Right cardiac atrium (tissue), 5 donors: ENCODE results near the gene DHX8. TPM values are rescaled to one million over a fixed set of nuclear protein-coding genes. Genes with fewer than 3 reads are reported as not detected.

Source experiments
- ATAC-seq, 2 donors: fragments of 200-7000 bp; cut with Tn5 transposase; one replicate each; pipeline versions ENCODE4 v1.8.0 to v1.9.1; 2020; ENCODE audit warnings: moderate library complexity in 2 of 2, mild to moderate bottlenecking in 1 of 2
- DNase-seq, 3 donors: peaks; one replicate each; pipeline ENCODE4 v3.0.0-alpha.2; 2020
- H3K27ac ChIP-seq: one replicate; pipeline ENCODE4 v1.5.1; 2013; ENCODE audit warnings: mild to moderate bottlenecking, low read length, control low read depth, moderate library complexity
- H3K27me3 ChIP-seq: one replicate; pipeline ENCODE4 v1.6.1; 2013; ENCODE audit not compliant: control insufficient read depth, insufficient read depth
- H3K4me1 ChIP-seq: one replicate; pipeline ENCODE4 v1.6.1; 2013; ENCODE audit warnings: low read length; ENCODE audit not compliant: control insufficient read depth, insufficient read depth
- H3K4me3 ChIP-seq: one replicate; pipeline ENCODE4 v1.5.1; 2013; ENCODE audit warnings: low read length, control low read depth
- H3K9me3 ChIP-seq: one replicate; pipeline ENCODE4 v1.6.1; 2013; ENCODE audit warnings: low read length; ENCODE audit not compliant: control insufficient read depth
- WGBS: extraction: QIAGEN DNeasy Blood & Tissue Kit; methylation state at CpG from one replicate; pipeline ENCODE4 v1.1.7; 2013; 5-methylcytosine and 5-hydroxymethylcytosine counted together
- intact Hi-C, 4 donors: fragments of 100-400 bp; cut with DNase I; formaldehyde crosslinking; loops; one replicate each; pipeline versions ENCODE4 v1.11.0 to v1.14.0; 2022 to 2023
- polyA plus RNA-seq: library from polyadenylated mRNA; stranded (reverse); fragments of 200-250 nt; gene quantifications from one replicate; pipeline ENCODE4 v1.2.3, GENCODE V29; 2013
- total RNA-seq, 4 donors: library from RNA; stranded (reverse); fragmentation: NEBNext Ultra II Directional; extraction: Animal tissue kit (Norgen Biotek cat#: 25700); gene quantifications; one replicate each; pipeline ENCODE4 v1.2.1, GENCODE V29; 2021
- donor health status: healthy with polysubstance abuse.
- donor health status: DM: no; HTN: yes; CAD: no.
- donor health status: DM: no; HTN: no; CAD: no.
- donor health status: DM: no; HTN: yes; CAD: no; lungs with severe emphysema.
- donor health status: DM: yes; HTN: yes; CAD: no.

The DHX8 gene
- total and polyA plus RNA-seq, 5 donors: 12.8 to 38.8 (median 26.9) TPM

- DNase-seq (no peak), ATAC-seq (no peak)
- no peaks in the 10 kb centered on the region for H3K9me3 ChIP-seq
- no peak overlapping the region for H3K4me3 ChIP-seq
- H3K27ac ChIP-seq: no peak overlapping the region
- peaks cover 7% of the 10 kb centered on the region for H3K4me1 ChIP-seq
- WGBS: 85% methylated on average over 3 of the region's 3 CpGs
- intact Hi-C loops: no loop called here
- H3K27me3 ChIP-seq: no peaks in the 10 kb centered on the region
Measured at GRCh38 chr17:43548689-43549379, 65.1 kb downstream of the DHX8 start.

GRCh38 chr17:43549496-43549895, 65.7 kb downstream of the DHX8 start:
- WGBS: 90% methylated on average over 5 of the region's 5 CpGs
- Histone ChIP-seq H3K4me3 (no peak overlapping the region), H3K4me1 (peaks cover 7% of the 10 kb centered on the region), H3K9me3 (no peaks in the 10 kb centered on the region), H3K27ac (no peak overlapping the region), H3K27me3 (no peaks in the 10 kb centered on the region)
- no peak for DNase-seq
- no peak for ATAC-seq
- intact Hi-C loops: no loop called here

DNA sequence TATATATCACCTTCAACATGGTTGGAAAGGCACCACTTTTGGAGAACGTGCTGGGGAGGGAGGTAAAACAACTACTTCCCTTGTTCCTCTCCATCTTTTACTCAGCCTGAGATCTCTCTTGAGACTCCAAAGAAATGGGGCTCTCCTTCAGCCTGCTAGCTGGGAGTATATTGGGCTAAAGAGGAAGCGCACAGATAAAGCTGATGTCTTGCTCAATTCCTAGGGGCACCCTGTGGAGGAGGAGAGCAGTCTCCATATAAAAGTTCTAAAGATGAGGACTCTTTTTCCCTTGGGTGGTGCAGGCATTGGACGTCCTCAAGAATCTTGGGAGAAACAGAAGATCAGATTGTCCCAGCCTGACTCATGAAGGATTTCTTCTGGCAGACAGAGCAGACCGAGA, 67.0 kb downstream of the DHX8 start:
- H3K27me3 ChIP-seq: no peaks in the 10 kb centered on the region
- peaks cover 3% of the 10 kb centered on the region for H3K4me1 ChIP-seq
- ATAC-seq: no peak
- intact Hi-C loops: loop anchor here in 1 of 4 donors (10.0 kb wide), 1 partner anchor 204 kb away; the partner anchor contains the start of gene SOST
- H3K4me3 ChIP-seq: no peak overlapping the region
- H3K9me3 ChIP-seq: no peaks in the 10 kb centered on the region
- WGBS: 89% methylated on average over 4 of the region's 4 CpGs
- no peak overlapping the region for H3K27ac ChIP-seq
- no peak for DNase-seq

GRCh38 chr17:43552229-43552837, 68.6 kb downstream of the DHX8 start:
- intact Hi-C loops: loop anchor here in 1 of 4 donors (10.0 kb wide), 1 partner anchor 202 kb away; the partner anchor contains the start of gene SOST
- no peak overlapping the region for H3K4me3 ChIP-seq
- 38% methylated on average over 8 of the region's 8 CpGs for WGBS
- peaks cover 3% of the 10 kb centered on the region for H3K4me1 ChIP-seq
- no peaks in the 10 kb centered on the region for H3K27me3 ChIP-seq
- ATAC-seq: peak; percentile 60 to 66
- DNase-seq: no peak
- no peaks in the 10 kb centered on the region for H3K9me3 ChIP-seq
- H3K27ac ChIP-seq: peak overlapping the region; percentile 93

DNA sequence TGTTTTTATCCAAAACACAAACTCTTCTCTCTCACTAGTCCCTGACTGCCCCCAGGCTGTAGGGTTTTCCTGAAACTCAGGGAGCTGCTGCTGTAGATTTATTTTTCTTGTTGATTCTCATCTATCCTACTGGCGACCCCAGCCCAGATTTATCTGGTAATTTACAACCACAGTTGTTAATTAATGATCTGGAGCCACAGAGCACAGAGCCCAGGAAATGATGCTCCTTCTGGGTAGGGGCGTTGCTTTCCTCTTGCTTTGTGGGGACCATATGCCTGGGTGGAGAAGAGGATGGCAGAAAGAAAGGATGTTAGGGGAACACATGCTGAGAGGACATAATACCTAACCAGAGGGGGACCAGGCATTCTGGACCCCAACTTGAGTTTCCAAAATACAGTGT, 69.8 kb downstream of the DHX8 start:
- ATAC-seq (no peak), DNase-seq (no peak)
- Histone ChIP-seq H3K4me1 (peaks cover 3% of the 10 kb centered on the region), H3K27ac (no peak overlapping the region), H3K4me3 (no peak overlapping the region), H3K9me3 (no peaks in the 10 kb centered on the region), H3K27me3 (no peaks in the 10 kb centered on the region)
- intact Hi-C loops: loop anchor here in 1 of 4 donors (10.0 kb wide), 1 partner anchor 201 kb away; the partner anchor contains the start of gene SOST
- WGBS: 52% methylated on average over 2 of the region's 2 CpGs

DNA sequence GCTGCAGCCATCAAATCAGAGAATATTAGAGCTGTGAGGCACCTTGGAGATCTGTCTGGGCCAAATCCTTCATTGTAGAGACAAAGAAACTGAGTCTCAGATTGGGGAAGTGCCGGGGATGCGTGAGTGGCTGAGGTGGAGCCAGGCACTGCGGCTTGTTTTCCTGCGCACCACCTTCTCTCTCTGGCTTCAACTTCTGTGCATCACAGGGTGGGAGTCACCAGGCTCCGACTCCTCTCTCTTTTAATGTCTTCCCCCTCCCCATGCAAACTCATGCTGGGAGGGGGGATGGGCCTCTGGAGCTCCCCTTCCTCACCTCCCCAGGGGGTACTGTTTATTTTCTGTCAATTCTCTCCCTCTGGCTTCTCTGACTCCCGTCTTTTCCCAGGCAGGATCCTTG, 71.1 kb downstream of the DHX8 start:
- intact Hi-C loops: loop anchor here in 1 of 4 donors (10.0 kb wide), 1 partner anchor 200 kb away; the partner anchor contains the start of gene SOST
- Histone ChIP-seq H3K4me3 (no peak overlapping the region), H3K27ac (no peak overlapping the region), H3K9me3 (no peaks in the 10 kb centered on the region), H3K4me1 (peaks cover 3% of the 10 kb centered on the region), H3K27me3 (no peaks in the 10 kb centered on the region)
- ATAC-seq (no peak), DNase-seq (no peak)
- WGBS: 75% methylated on average over 6 of the region's 6 CpGs

GRCh38 chr17:43556292-43556691, 72.5 kb downstream of the DHX8 start:
- no peak for DNase-seq
- Histone ChIP-seq H3K9me3 (no peaks in the 10 kb centered on the region), H3K4me1 (peaks cover 3% of the 10 kb centered on the region), H3K27me3 (no peaks in the 10 kb centered on the region), H3K4me3 (no peak overlapping the region), H3K27ac (no peak overlapping the region)
- ATAC-seq: peak; percentile 34 to 36
- WGBS: 57% methylated on average over 5 of the region's 5 CpGs
- intact Hi-C loops: loop anchor here in 1 of 4 donors (10.0 kb wide), 1 partner anchor 199 kb away; the partner anchor contains the start of gene SOST

DNA sequence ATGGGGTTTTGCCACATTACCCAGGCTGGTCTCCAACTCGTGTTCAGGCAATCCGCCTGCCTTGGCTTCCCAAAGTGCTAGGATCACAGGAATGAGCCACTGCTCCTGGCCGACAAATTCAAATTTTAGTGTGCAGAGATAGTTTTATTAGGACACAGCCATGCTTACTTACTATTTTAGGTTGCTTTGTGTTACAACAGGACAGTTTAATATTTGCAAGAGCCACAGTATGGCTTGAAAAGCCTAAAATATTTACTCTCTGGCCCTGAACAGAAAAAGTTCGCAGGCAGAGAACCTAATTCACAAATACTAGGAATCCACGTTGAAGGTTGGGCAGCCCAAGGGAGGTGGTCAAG, 75.0 kb downstream of the DHX8 start:
- Histone ChIP-seq H3K4me1 (peaks cover 3% of the 10 kb centered on the region), H3K27me3 (no peaks in the 10 kb centered on the region), H3K27ac (no peak overlapping the region), H3K9me3 (no peaks in the 10 kb centered on the region), H3K4me3 (no peak overlapping the region)
- DNase-seq: no peak
- no peak for ATAC-seq
- intact Hi-C loops: loop anchor here in 1 of 4 donors (10.0 kb wide), 1 partner anchor 196 kb away; the partner anchor contains the start of gene SOST
- 84% methylated on average over 5 of the region's 5 CpGs for WGBS

DNA sequence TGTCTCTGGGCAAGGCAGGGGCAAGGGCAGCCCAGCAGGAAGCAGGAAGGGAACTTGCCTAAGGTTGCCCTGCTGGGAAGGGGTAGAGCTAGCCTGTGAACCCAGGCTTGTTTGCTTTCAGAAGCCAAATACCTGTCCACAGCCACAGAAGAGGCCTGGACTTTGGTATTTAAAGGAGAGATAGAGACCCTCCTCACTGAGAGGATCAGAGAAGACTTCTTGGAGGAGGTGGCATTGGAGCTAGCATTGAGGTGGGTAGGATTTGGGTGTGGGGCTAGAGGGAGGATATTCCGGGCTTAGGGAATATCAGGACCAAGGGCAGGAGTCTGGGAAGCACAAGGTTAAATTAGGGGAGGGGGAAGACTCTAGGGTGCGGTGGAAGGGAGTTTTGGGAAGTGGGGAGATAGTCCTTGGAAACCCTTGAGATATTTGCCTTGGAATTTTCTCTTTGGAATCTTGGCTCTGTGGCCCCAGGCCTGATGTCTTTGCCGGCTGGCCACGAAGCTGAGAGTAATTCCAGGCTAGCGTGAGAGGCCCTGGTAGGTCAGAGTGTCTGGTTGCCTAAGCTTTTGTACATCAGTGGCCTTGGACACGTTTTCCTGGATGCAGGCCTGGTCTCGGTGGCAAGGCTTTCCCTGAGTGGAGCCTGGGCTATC, 75.5 kb downstream of the DHX8 start:
- Histone ChIP-seq H3K27me3 (no peaks in the 10 kb centered on the region), H3K4me1 (peaks cover 3% of the 10 kb centered on the region), H3K27ac (no peak overlapping the region), H3K4me3 (no peak overlapping the region), H3K9me3 (no peaks in the 10 kb centered on the region)
- WGBS: 66% methylated on average over 7 of the region's 7 CpGs
- intact Hi-C loops: loop anchor here in 1 of 4 donors (10.0 kb wide), 1 partner anchor 196 kb away; the partner anchor contains the start of gene SOST
- ATAC-seq (peak in 1 of 2 donors; percentile 18), DNase-seq (no peak)

GRCh38 chr17:43560461-43561427, 77.0 kb downstream of the DHX8 start:
- DNase-seq (no peak), ATAC-seq (no peak)
- Histone ChIP-seq H3K4me1 (peaks cover 3% of the 10 kb centered on the region), H3K27me3 (no peaks in the 10 kb centered on the region), H3K9me3 (no peaks in the 10 kb centered on the region), H3K4me3 (no peak overlapping the region), H3K27ac (no peak overlapping the region)
- intact Hi-C loops: no loop called here
- 94% methylated on average over 7 of the region's 7 CpGs for WGBS
